Stimulated activated CD4-positive, alpha-beta T cell treated with anti-CD3 and anti-CD28 coated beads, Interleukin-15, amount 100 ng/mL, for 24 hours (primary cell): ENCODE measurements around the gene LMAN2.
A peak's percentile ranks its signal among the peaks of the same experiment; 100 is the strongest.

Experiments
- DNase-seq: peaks from one replicate; pipeline ENCODE4 v3.0.0-alpha.2; 2020

LMAN2 gene

DNA sequence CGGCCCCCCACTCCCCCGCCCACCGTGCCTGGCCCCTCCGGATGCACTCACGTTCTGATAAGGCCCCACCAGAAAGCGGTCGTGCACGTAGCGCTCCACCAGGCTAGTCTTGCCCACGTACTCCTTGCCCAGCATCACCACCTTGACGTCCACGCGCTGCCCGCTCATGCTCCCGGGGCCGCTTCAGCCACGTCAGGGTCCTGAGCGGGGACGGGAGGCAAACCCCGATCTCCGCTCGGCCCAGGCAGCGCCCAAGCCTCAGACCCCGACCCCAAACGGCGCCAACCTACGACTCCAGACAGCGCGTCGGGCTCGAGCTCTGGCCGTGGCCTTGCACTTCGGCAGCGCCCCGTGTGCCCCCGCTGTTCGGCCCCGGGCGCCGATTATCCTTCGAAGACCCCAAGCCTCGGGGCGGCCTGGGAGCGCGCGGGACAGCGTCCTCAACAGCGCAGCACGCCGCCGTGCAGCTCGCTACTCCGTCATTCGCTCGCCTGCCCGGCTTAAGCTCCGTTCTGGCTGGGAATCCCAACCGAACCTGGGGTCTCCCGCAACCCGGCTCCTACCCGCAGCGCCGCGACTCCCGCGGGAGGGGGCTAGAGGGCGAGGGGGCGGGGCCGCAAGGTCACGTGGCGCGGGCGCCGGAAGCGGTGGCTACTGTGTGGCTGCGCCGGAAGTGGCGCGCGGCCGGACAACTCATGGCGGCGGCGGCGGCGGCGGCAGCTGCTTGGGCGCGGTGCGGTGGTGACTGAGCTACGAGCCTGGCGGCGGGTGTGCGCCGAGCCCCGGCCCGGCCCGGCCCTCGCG lies 48.1 kb downstream of the LMAN2 start, which contains the start of the genes PRELID1 and RAB24:
Gene PRELID1, plus strand, starts transcription at position 679 of the 804 bp plus-strand sequence. CDS start 187 bp downstream, outside the sequence.
Gene RAB24, minus strand, starts transcription at position 599 of the 804 bp plus-strand sequence. Its CDS starts 431 bp downstream, at position 168.
- DNase-seq = peak; percentile 93

DNA sequence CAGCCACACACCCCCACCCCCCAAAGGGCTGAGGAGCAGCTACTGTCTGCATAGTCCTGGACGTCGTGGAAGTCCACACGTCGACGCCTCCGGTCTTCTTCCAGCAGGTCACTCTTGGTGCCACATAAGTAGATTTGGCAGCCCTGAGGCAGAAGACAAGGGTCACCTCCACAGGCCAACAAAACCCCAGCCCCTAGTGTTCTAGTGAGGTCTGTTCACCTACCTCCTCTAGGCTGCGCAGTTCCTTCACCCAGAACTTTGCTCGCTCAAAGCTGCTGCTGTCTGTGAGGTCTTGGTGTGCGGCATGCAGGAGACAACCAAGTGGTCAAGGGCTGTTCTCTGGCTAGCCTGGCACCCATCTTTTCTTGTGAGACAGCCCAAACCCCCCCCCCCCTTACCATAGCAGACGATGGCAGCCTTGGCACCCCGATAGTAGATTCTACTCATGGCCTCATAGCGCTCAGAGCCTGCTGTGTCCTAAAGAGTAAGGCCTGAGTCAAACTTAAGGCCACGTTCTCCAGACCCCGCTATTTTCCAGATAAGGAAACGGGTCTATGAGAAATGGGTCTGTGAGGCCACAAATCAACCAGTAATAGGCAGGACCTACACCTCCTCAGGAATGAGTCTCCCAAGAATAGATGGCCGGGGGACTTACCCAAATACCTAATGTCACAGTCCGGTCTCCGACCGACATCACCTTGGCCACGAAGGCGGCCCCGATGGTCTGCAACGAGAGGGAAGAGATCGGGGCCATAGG lies 48.9 kb downstream of the LMAN2 start:
- no peak for DNase-seq

DNA sequence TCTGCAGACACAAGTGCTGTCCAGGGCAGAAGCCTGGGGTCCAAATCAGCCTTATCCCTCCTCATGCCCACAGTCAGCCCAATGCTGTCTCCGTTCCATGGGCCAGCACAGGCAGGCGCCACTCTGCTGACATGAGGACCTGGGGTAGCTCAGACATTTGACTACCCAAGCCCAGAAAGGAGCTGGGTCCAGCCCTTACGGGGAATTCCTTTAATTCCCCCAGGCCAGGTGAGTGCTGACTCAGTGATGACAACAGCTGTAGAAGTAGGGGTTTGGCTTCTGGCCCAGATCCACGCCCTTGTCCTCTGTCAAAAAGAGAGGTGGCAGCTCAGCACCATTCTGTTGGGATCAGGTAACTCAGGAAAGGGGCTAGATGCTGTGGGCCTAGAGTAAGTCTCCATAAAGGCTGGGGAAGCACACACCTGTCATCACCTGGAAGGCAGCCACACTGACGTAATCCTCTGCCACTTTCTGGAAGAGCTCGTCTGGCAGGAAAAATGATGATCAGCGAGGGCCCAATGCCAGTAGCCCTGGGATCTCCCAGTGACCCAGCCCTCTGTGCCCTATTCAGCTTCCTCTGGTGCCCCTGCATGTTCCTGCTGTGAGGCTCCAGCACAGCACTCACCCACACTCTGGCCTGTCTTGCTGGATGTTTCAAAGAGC lies 49.8 kb downstream of the LMAN2 start:
- DNase-seq = peak; percentile 35

- no peak for DNase-seq
These were observed 50.5 kb downstream of the LMAN2 start for GRCh38 chr5:177300951-177301350.

DNA sequence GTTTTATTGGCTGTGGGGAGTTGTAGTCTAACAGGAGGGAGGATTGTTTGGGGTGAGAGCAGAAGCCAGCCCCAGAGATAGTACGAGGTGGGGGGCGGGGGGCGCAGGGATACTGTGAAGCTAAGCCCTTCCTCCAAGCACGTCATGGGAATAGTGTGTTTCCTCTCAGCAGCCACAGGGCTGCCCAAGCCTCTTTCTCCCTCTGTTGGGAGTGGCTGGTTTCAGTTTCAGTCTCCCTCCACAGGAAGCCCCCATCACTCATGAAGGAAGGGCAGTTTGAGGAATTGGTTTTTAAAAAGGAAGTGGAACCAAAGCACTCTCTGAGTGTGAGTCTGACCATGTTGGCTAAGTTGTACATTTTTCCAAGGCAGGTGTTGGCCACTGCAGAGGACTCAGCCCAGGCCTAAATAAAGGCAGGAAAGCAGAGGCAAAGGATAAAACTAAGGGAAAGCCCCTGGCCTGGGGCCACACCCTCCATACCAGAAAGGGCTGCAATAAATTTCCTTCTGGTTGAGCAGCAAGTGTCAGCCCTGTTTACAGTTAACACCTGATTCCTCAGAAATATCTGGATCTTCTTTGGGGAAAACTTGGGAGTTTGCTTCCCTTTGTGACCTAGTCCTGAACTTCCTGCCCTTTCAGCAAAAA lies 51.1 kb downstream of the LMAN2 start:
- peak; percentile 58 for DNase-seq

GRCh38 chr5:177299697-177300096 lies 51.8 kb downstream of the LMAN2 start:
- no peak for DNase-seq

GRCh38 chr5:177297922-177298321 lies 53.5 kb downstream of the LMAN2 start:
- DNase-seq = no peak

GRCh38 chr5:177296581-177296980 lies 54.9 kb downstream of the LMAN2 start:
- DNase-seq = no peak

- DNase-seq = no peak
These were observed 55.5 kb downstream of the LMAN2 start for GRCh38 chr5:177295924-177296323.

DNA sequence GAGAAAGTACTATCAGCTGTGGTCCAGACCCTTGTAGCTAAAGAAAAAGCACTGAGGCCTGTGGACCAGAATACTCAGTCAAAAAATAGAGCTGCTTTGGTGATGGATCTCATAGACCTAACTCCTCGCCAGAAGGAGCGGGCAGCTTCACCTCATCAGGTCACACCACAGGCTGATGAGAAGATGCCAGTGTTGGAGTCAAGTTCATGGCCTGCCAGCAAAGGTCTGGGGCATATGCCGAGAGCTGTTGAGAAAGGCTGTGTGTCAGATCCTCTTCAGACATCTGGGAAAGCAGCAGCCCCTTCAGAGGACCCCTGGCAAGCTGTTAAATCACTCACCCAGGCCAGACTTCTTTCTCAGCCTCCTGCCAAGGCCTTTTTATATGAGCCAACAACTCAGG lies 56.8 kb downstream of the LMAN2 start:
- no peak for DNase-seq

- DNase-seq = no peak
These were observed 57.5 kb downstream of the LMAN2 start for GRCh38 chr5:177293819-177294581.

- no peak for DNase-seq
These were observed 59.7 kb downstream of the LMAN2 start for GRCh38 chr5:177291735-177292134.

DNA sequence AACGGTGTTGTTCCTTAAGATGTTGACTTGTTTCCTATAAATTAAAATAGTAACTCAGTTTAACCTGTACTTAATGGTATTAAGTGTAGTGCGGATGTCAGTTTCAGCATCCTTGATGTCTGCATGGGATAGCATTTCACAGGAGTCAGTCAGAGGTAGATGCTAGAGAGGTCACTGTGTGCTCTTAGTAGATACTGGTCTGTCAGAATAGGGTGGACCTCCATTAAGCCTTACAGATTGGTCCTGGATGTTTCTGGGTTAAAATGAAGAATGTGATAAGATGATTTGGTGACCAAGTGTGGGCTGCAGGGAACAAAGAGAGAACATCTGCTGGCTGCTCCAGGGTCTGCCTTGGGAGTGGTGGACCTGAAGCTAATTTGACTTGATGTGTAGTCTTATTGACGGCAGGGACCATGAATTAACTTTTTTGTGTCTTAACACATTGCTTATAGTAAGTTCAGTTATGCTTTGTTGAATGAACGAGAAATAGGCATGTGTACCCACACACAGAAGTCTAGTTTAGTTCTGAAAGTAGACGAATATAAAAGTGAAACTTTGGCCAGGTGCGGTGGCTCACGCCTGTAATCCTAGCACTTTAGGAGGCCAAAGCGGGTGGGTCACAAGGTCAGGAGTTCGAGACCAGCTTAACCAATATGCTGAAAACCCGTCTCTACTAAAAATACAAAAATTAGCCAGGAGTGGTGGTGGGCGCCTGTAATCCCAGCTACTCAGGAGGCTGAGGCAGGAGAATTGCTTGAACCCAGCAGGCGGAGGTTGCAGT lies 60.5 kb downstream of the LMAN2 start:
- no peak for DNase-seq

GRCh38 chr5:177288191-177288590 lies 63.3 kb downstream of the LMAN2 start:
- DNase-seq = no peak
